RWPE2 (cell line): ENCODE measurements around the gene APOL1.

Experiments used
- ATAC-seq: fragments of 200-7000 bp; cut with Tn5 transposase; 3 replicates; pipeline ENCODE4 v1.9.1; 2021; ENCODE audit warnings: low read depth
- DNase-seq: peaks from one replicate; pipeline ENCODE4 v3.0.0-alpha.2; 2020; ENCODE audit warnings: low spot score
- H3K27ac ChIP-seq: fragments of 450-650 bp; 2 replicates; pipeline ENCODE4 v1.5.1; 2017; ENCODE audit warnings: mild to moderate bottlenecking; ENCODE audit not compliant: poor library complexity, severe bottlenecking
- H3K27me3 ChIP-seq: fragments of 250-450 bp; sonication (Bioruptor Pico); 2 replicates; pipeline ENCODE4 v1.5.1; 2021; ENCODE audit warnings: mild to moderate bottlenecking, moderate library complexity; ENCODE audit not compliant: insufficient read depth, poor library complexity, severe bottlenecking
- H3K36me3 ChIP-seq: fragments of 250-450 bp; sonication (Bioruptor Pico); 2 replicates; pipeline ENCODE4 v1.5.1; 2020; ENCODE audit warnings: low read depth, mild to moderate bottlenecking, moderate library complexity
- H3K4me1 ChIP-seq: fragments of 250-450 bp; sonication (Bioruptor Pico); 2 replicates; pipeline ENCODE4 v1.5.1; 2021; ENCODE audit warnings: mild to moderate bottlenecking, moderate library complexity; ENCODE audit not compliant: insufficient read depth, poor library complexity, severe bottlenecking
- H3K4me3 ChIP-seq: fragments of 250-450 bp; sonication (Bioruptor Pico); 2 replicates; pipeline ENCODE4 v1.5.1; 2021; ENCODE audit warnings: mild to moderate bottlenecking, moderate library complexity; ENCODE audit not compliant: severe bottlenecking
- H3K9me3 ChIP-seq: fragments of 250-450 bp; sonication (Bioruptor Pico); 2 replicates; pipeline ENCODE4 v1.5.1; 2021; ENCODE audit warnings: mild to moderate bottlenecking, moderate library complexity; ENCODE audit not compliant: severe bottlenecking
- CTCF ChIP-seq: fragments of 450-650 bp; IDR thresholded peaks from one replicate; pipeline ENCODE4 v1.5.1; 2017; ENCODE audit warnings: mild to moderate bottlenecking, moderate library complexity; ENCODE audit not compliant: poor library complexity, severe bottlenecking

Gene APOL1

GRCh38 chr22:36294801-36295200 lies 41.9 kb downstream of the APOL1 start:
- Histone ChIP-seq H3K9me3 (no peaks in the 10 kb centered on the region), H3K4me3 (no peak overlapping the region), H3K27ac (no peak overlapping the region), H3K36me3 (peaks cover 86% of the 10 kb centered on the region), H3K27me3 (no peaks in the 10 kb centered on the region), H3K4me1 (no peaks in the 10 kb centered on the region)
- DNase-seq (no peak), ATAC-seq (no peak)
- TF ChIP-seq CTCF: no peak

GRCh38 chr22:36295247-36295646 lies 42.3 kb downstream of the APOL1 start:
- H3K27me3 ChIP-seq: no peaks in the 10 kb centered on the region
- H3K36me3 ChIP-seq: peaks cover 87% of the 10 kb centered on the region
- no peak overlapping the region for H3K27ac ChIP-seq
- ATAC-seq (no peak), DNase-seq (no peak)
- no peak overlapping the region for H3K4me3 ChIP-seq
- H3K9me3 ChIP-seq: no peaks in the 10 kb centered on the region
- no peaks in the 10 kb centered on the region for H3K4me1 ChIP-seq
- no peak for TF ChIP-seq CTCF

- Histone ChIP-seq H3K9me3 (no peaks in the 10 kb centered on the region), H3K4me3 (no peak overlapping the region), H3K4me1 (no peaks in the 10 kb centered on the region), H3K27me3 (no peaks in the 10 kb centered on the region), H3K36me3 (peaks cover 100% of the 10 kb centered on the region), H3K27ac (no peak overlapping the region)
- no peak for DNase-seq
- ATAC-seq: no peak
- no peak for TF ChIP-seq CTCF
Measured at GRCh38 chr22:36296690-36297089, 43.8 kb downstream of the APOL1 start.

GRCh38 chr22:36297568-36297967 lies 44.6 kb downstream of the APOL1 start:
- TF ChIP-seq CTCF: no peak
- H3K36me3 ChIP-seq: peaks cover 100% of the 10 kb centered on the region
- ATAC-seq: no peak
- no peaks in the 10 kb centered on the region for H3K9me3 ChIP-seq
- H3K4me1 ChIP-seq: no peaks in the 10 kb centered on the region
- DNase-seq: no peak
- no peaks in the 10 kb centered on the region for H3K27me3 ChIP-seq
- no peak overlapping the region for H3K4me3 ChIP-seq
- H3K27ac ChIP-seq: no peak overlapping the region

GRCh38 chr22:36298118-36298517 lies 45.2 kb downstream of the APOL1 start:
- Histone ChIP-seq H3K4me3 (no peak overlapping the region), H3K27me3 (no peaks in the 10 kb centered on the region), H3K36me3 (peaks cover 100% of the 10 kb centered on the region), H3K4me1 (no peaks in the 10 kb centered on the region), H3K9me3 (no peaks in the 10 kb centered on the region), H3K27ac (no peak overlapping the region)
- DNase-seq: no peak
- no peak for TF ChIP-seq CTCF
- ATAC-seq: no peak
